IMR-90 (cell line): ENCODE results near the gene CHST8. TPM values are rescaled to one million over a fixed set of nuclear protein-coding genes. Genes with fewer than 3 reads are reported as not detected.

Experiments used
- ATAC-seq: fragments of 200-7000 bp; cut with Tn5 transposase; 2 replicates; pipeline ENCODE4 v1.9.1; 2020; ENCODE audit warnings: low read depth, mild to moderate bottlenecking, moderate library complexity
- BruUV-seq: library from RNA; stranded (reverse); fragments of 400-500 nt; replicated peaks from 2 replicates; lab custom pipeline; 2021; lab: Mats Ljungman, UMichigan
- CTCF ChIA-PET: fragments of 300-600 bp; formaldehyde crosslinking; extraction: SDS; loops from one replicate; lab custom pipeline; 2021; ENCODE audit warnings: antibody characterized with exemption; lab: Yijun Ruan, JAX
- POLR2A ChIA-PET: fragments of 300-600 bp; sonication (Branson Sonifier 250); formaldehyde crosslinking; loops from one replicate; lab custom pipeline; 2022; ENCODE audit warnings: antibody characterized with exemption; ENCODE audit not compliant: unreplicated experiment; lab: Charles Lee
- DNase-seq: peaks from one replicate; pipeline ENCODE4 v3.0.0; 2013
- H2AFZ ChIP-seq: replicated peaks from 2 replicates; pipeline ENCODE3; 2013; ENCODE audit warnings: low read length, mild to moderate bottlenecking; ENCODE audit not compliant: poor library complexity
- H2AK5ac ChIP-seq: 2 replicates; pipeline ENCODE4 v1.6.1; 2013; ENCODE audit warnings: low read depth, low read length, inconsistent platforms
- H2AK9ac ChIP-seq: replicated peaks from 2 replicates; pipeline ENCODE3; 2013; ENCODE audit warnings: mild to moderate bottlenecking, low read depth, low read length, moderate library complexity; ENCODE audit not compliant: poor library complexity
- H2BK120ac ChIP-seq: 2 replicates; pipeline ENCODE4 v1.6.1; 2013; ENCODE audit warnings: low read depth, low read length, inconsistent platforms
- H2BK15ac ChIP-seq: 3 replicates; pipeline ENCODE4 v1.6.1; 2013; ENCODE audit warnings: low read depth, low read length, inconsistent platforms
- H2BK20ac ChIP-seq: 2 replicates; pipeline ENCODE4 v1.6.1; 2013; ENCODE audit warnings: low read depth, mild to moderate bottlenecking, inconsistent platforms, low read length, moderate library complexity
- H2BK5ac ChIP-seq: 2 replicates; pipeline ENCODE4 v1.6.1; 2013; ENCODE audit warnings: mild to moderate bottlenecking, low read depth, low read length, inconsistent platforms; ENCODE audit not compliant: poor library complexity, severe bottlenecking
- H3K14ac ChIP-seq: replicated peaks from 2 replicates; pipeline ENCODE4 v1.6.1; 2013; ENCODE audit warnings: low read depth, low read length, inconsistent platforms
- H3K18ac ChIP-seq: 2 replicates; pipeline ENCODE4 v1.6.1; 2013; ENCODE audit warnings: low read depth, low read length, control low read depth
- H3K23ac ChIP-seq: 2 replicates; pipeline ENCODE4 v1.6.1; 2013; ENCODE audit warnings: low read depth, low read length, inconsistent platforms
- H3K27ac ChIP-seq: 2 replicates; pipeline ENCODE4 v1.5.1; 2013; ENCODE audit warnings: mild to moderate bottlenecking, control low read depth, low read length; ENCODE audit not compliant: insufficient read depth
- H3K27me3 ChIP-seq: 2 replicates; pipeline ENCODE4 v1.6.1; 2013; ENCODE audit warnings: low read length; ENCODE audit not compliant: control insufficient read depth, insufficient read depth
- H3K36me3 ChIP-seq: 2 replicates; pipeline ENCODE4 v1.6.1; 2013; ENCODE audit warnings: low read length, mixed read lengths; ENCODE audit not compliant: control insufficient read depth, insufficient read depth
- H3K4ac ChIP-seq: 2 replicates; pipeline ENCODE4 v1.6.1; 2013; ENCODE audit warnings: low read depth, low read length, inconsistent platforms
- H3K4me1 ChIP-seq: 2 replicates; pipeline ENCODE4 v1.6.1; 2013; ENCODE audit warnings: low read length, mixed read lengths; ENCODE audit not compliant: control insufficient read depth, insufficient read depth
- H3K4me2 ChIP-seq: 2 replicates; pipeline ENCODE4 v1.6.1; 2013; ENCODE audit warnings: low read depth, mild to moderate bottlenecking, control low read depth, low read length, moderate library complexity
- H3K4me3 ChIP-seq: 2 replicates; pipeline ENCODE4 v1.5.1; 2013; ENCODE audit warnings: low read depth, mild to moderate bottlenecking, control low read depth, low read length, moderate library complexity; ENCODE audit not compliant: insufficient read depth
- H3K56ac ChIP-seq: 2 replicates; pipeline ENCODE4 v1.6.1; 2013; ENCODE audit warnings: low read length, inconsistent platforms; ENCODE audit not compliant: insufficient read depth; ENCODE audit errors: extremely low read depth
- H3K79me1 ChIP-seq, 2 experiments: 2 replicates each; pipeline ENCODE4 v1.6.1; 2013; ENCODE audit warnings: low read length in 2 of 2, inconsistent platforms in 1 of 2, low read depth in 1 of 2
- H3K9ac ChIP-seq: 2 replicates; pipeline ENCODE4 v1.6.1; 2013; ENCODE audit warnings: low read depth, low read length, control low read depth
- H3K9me1 ChIP-seq: 2 replicates; pipeline ENCODE4 v1.6.1; 2013; ENCODE audit warnings: low read length, inconsistent platforms; ENCODE audit not compliant: insufficient read depth
- H3K9me3 ChIP-seq: 2 replicates; pipeline ENCODE4 v1.6.1; 2013; ENCODE audit warnings: low read length; ENCODE audit not compliant: control insufficient read depth, insufficient read depth
- H4K20me1 ChIP-seq: 2 replicates; pipeline ENCODE4 v1.6.1; 2013; ENCODE audit warnings: low read length, inconsistent platforms; ENCODE audit not compliant: insufficient read depth
- H4K5ac ChIP-seq: 2 replicates; pipeline ENCODE4 v1.6.1; 2013; ENCODE audit warnings: mild to moderate bottlenecking, low read depth, low read length, control low read depth
- H4K8ac ChIP-seq, 2 experiments: 2 replicates each; pipeline ENCODE4 v1.6.1; 2013; ENCODE audit warnings: low read depth in 2 of 2, low read length in 2 of 2, control low read depth in 1 of 2, inconsistent platforms in 1 of 2
- H4K91ac ChIP-seq: 2 replicates; pipeline ENCODE4 v1.6.1; 2013; ENCODE audit warnings: low read depth, low read length, inconsistent platforms; ENCODE audit not compliant: insufficient read depth
- CHD1 ChIP-seq: IDR thresholded peaks from 2 replicates; pipeline ENCODE4 v1.6.1; 2012; ENCODE audit warnings: low read depth, low read length, improper control_type of control experiment
- USF2 ChIP-seq: fragments of 150-350 bp; IDR thresholded peaks from 2 replicates; pipeline ENCODE4 v1.6.1; 2017; ENCODE audit warnings: mild to moderate bottlenecking, antibody characterized with exemption, low read length, low read depth
- WGBS, 2 experiments: methylation state at CpG; one replicate each; pipeline versions ENCODE4 v1.1.5 to v1.1.7; 2013; ENCODE audit warnings: missing lambda C conversion rate in 2 of 2; ENCODE audit not compliant: insufficient read length in 1 of 2; ENCODE audit errors: extremely low coverage in 2 of 2; 5-methylcytosine and 5-hydroxymethylcytosine counted together
- dilution Hi-C: fragments of 300-500 bp; cut with HindIII; formaldehyde crosslinking; loops from one replicate; pipeline ENCODE4 v1.14.3; 2018; ENCODE audit warnings: low sequenced_read_pairs; ENCODE audit not compliant: unreplicated experiment
- in situ Hi-C: fragments of 300-500 bp; cut with MboI; formaldehyde crosslinking; loops from 3 replicates; pipeline ENCODE4 v1.14.3; 2019; ENCODE audit warnings: low sequenced_read_pairs, inconsistent platforms, mixed read lengths
- intact Hi-C: fragments of 100-400 bp; cut with micrococcal nuclease; formaldehyde crosslinking; loops from 2 replicates; pipeline ENCODE4 v1.10.0; 2022
- polyA plus RNA-seq, 3 experiments: library from polyadenylated mRNA; depleted of rRNA; stranded (reverse); fragments of >200 nt; gene quantifications; 2 replicates each; pipeline ENCODE4 v1.2.3, GENCODE V29; 2012; ENCODE audit warnings: low replicate concordance in 1 of 3
- total RNA-seq: library from RNA; depleted of rRNA; stranded (reverse); fragments of >200 nt; gene quantifications from 2 replicates; pipeline ENCODE4 v1.2.3, GENCODE V29; 2012

CHST8 gene
- total and polyA plus RNA-seq, 2 of the 4 experiments (the other 2 are of a cell fraction): not detected

GRCh38 chr19:33622505-33622808, 704 bp downstream of the CHST8 start:
- no peak overlapping the region for H2BK120ac ChIP-seq
- H3K4ac ChIP-seq: no peak overlapping the region
- in situ Hi-C loops (no loop called here), intact Hi-C loops (no loop called here), dilution Hi-C loops (no loop called here)
- H3K36me3 ChIP-seq: no peaks in the 10 kb centered on the region
- no peak overlapping the region for H3K9ac ChIP-seq
- no peaks in the 10 kb centered on the region for H3K9me1 ChIP-seq
- no peak overlapping the region for H3K23ac ChIP-seq
- no peak overlapping the region for H3K4me3 ChIP-seq
- H4K5ac ChIP-seq: no peak overlapping the region
- ChIA-PET POLR2A (no interaction called here), CTCF (no interaction called here)
- no peak for TF ChIP-seq CHD1
- no peak for TF ChIP-seq USF2
- DNase-seq: no peak
- H3K4me2 ChIP-seq: no peak overlapping the region
- H3K56ac ChIP-seq: no peak overlapping the region
- no peak; the same call in 1 of the 2 replicates for ATAC-seq
- H3K27ac ChIP-seq: no peak overlapping the region
- 0% methylated on average over 10 of the region's 35 CpGs; no CpG with 5 or more reads in 1 of the 2 experiments for WGBS, 2 experiments
- H3K4me1 ChIP-seq: no peaks in the 10 kb centered on the region
- H2AFZ ChIP-seq: peak overlapping the region; percentile 70
- H3K9me3 ChIP-seq: no peaks in the 10 kb centered on the region
- H4K20me1 ChIP-seq: no peaks in the 10 kb centered on the region
- BruUV-seq: no TSS peak
- H2BK20ac ChIP-seq: no peak overlapping the region
- no peak overlapping the region for H4K8ac ChIP-seq
- H3K18ac ChIP-seq: no peak overlapping the region
- H2BK15ac ChIP-seq: no peak overlapping the region
- no peak overlapping the region for H2BK5ac ChIP-seq
- no peak overlapping the region for H2AK9ac ChIP-seq
- no peak overlapping the region for H3K14ac ChIP-seq
- H2AK5ac ChIP-seq: no peak overlapping the region
- peaks cover 39% of the 10 kb centered on the region for H3K27me3 ChIP-seq
- H4K91ac ChIP-seq: no peak overlapping the region
- H3K79me1 ChIP-seq: no peaks in the 10 kb centered on the region
